Activated T-helper 2 cell treated with anti-CD3 and anti-CD28 coated beads, Interferon-gamma antibody, Interleukin-2, Interleukin-4, amounts not matched to agents 10 μg/mL and 5 μg/mL and 100 μg/mL, durations not matched to agents 14 hours and 24 hours and 36 hours (primary cell): Measurements from ENCODE around the gene SH3BP5. TPM values are rescaled to one million over a fixed set of nuclear protein-coding genes. Genes with fewer than 3 reads are reported as not detected.

Experiments used
- DNase-seq: peaks from one replicate; pipeline ENCODE4 v3.0.0; 2021; ENCODE audit warnings: low spot score
- H3K27ac Mint-ChIP-seq: one replicate; pipeline ENCODE4 v1.8.0; 2021; ENCODE audit warnings: mixed read lengths
- H3K27me3 Mint-ChIP-seq: one replicate; pipeline ENCODE4 v1.8.0; 2021; ENCODE audit warnings: low read depth, mixed read lengths
- H3K36me3 Mint-ChIP-seq: one replicate; pipeline ENCODE4 v1.8.0; 2021; ENCODE audit warnings: low read depth, mixed read lengths
- H3K4me1 Mint-ChIP-seq: one replicate; pipeline ENCODE4 v1.8.0; 2021; ENCODE audit warnings: low read depth, mixed read lengths
- H3K4me3 Mint-ChIP-seq: one replicate; pipeline ENCODE4 v1.8.0; 2021; ENCODE audit warnings: low read depth, mild to moderate bottlenecking, moderate library complexity, mixed read lengths
- H3K9me3 Mint-ChIP-seq: one replicate; pipeline ENCODE4 v1.8.0; 2021; ENCODE audit warnings: mixed read lengths
- intact Hi-C: fragments of 100-400 bp; cut with micrococcal nuclease; formaldehyde crosslinking; loops from one replicate; pipeline ENCODE4 v1.15.1; 2023
- total RNA-seq: library from RNA; stranded (reverse); gene quantifications from 2 replicates; pipeline ENCODE4 v1.2.3, GENCODE V29; 2022

SH3BP5 gene
- total RNA-seq, 1 donor from 2014 or later = 15.0 TPM

DNA sequence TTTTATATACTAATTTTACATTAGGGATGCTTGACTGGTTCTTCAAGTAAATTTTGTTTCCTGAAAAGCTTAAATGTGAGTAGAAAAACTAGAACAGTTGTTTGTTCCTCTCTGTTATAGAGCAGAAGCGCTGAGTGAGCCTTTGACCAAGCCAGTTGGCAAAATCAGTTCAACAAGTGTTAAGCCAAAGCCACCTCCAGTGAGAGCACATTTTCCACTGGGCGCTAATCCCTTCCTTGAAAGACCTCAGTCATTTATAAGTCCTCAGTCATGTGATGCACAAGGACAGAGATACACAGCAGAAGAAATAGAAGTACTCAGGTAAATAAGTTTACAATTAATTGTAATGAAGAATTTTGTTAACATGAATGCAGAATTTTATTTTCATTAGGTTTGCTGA is 111.7 kb downstream of the SH3BP5 start:
- DNase-seq = no peak
- no peaks in the 10 kb centered on the region for H3K27me3 Mint-ChIP-seq
- no peak overlapping the region for H3K27ac Mint-ChIP-seq
- H3K4me3 Mint-ChIP-seq = no peak overlapping the region
- H3K9me3 Mint-ChIP-seq = no peaks in the 10 kb centered on the region
- H3K4me1 Mint-ChIP-seq = peaks cover 2% of the 10 kb centered on the region
- H3K36me3 Mint-ChIP-seq = peaks cover 62% of the 10 kb centered on the region
- intact Hi-C loops = no loop called here

GRCh38 chr3:15220056-15220455 is 112.3 kb downstream of the SH3BP5 start:
- H3K27me3 Mint-ChIP-seq = no peaks in the 10 kb centered on the region
- no peak overlapping the region for H3K4me3 Mint-ChIP-seq
- H3K9me3 Mint-ChIP-seq = no peaks in the 10 kb centered on the region
- no peak overlapping the region for H3K27ac Mint-ChIP-seq
- intact Hi-C loops = no loop called here
- H3K4me1 Mint-ChIP-seq = peaks cover 2% of the 10 kb centered on the region
- H3K36me3 Mint-ChIP-seq = peaks cover 67% of the 10 kb centered on the region
- no peak for DNase-seq

DNA sequence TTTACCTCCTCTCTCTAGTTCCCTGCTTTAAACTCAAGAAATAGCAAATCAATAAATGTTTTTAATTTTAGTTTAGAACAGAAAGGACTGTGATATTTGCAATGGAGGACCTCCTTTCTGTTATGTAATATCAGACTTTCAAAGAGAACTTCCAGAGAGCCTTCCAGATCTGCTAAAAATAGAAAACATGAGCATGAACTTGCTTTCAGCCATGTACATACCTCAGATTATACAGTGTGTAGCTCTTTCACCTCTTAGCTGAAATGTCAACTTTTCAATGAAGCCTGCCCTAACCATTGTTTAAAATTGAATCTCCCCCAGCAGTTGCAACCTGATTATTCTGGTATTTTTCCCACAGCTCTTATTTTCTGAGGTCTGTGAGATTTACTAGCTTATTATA is 113.7 kb downstream of the SH3BP5 start:
- Mint-ChIP-seq H3K4me1 (peaks cover 2% of the 10 kb centered on the region), H3K4me3 (no peak overlapping the region), H3K36me3 (peaks cover 71% of the 10 kb centered on the region), H3K27ac (no peak overlapping the region), H3K27me3 (no peaks in the 10 kb centered on the region), H3K9me3 (no peaks in the 10 kb centered on the region)
- no peak for DNase-seq
- intact Hi-C loops = no loop called here

GRCh38 chr3:15217841-15218267 is 114.5 kb downstream of the SH3BP5 start:
- H3K4me3 Mint-ChIP-seq = no peak overlapping the region
- no peaks in the 10 kb centered on the region for H3K4me1 Mint-ChIP-seq
- no peak overlapping the region for H3K27ac Mint-ChIP-seq
- no peak for DNase-seq
- H3K9me3 Mint-ChIP-seq = no peaks in the 10 kb centered on the region
- no peaks in the 10 kb centered on the region for H3K27me3 Mint-ChIP-seq
- peaks cover 70% of the 10 kb centered on the region for H3K36me3 Mint-ChIP-seq
- intact Hi-C loops = no loop called here

GRCh38 chr3:15217011-15217671 is 115.2 kb downstream of the SH3BP5 start:
- no peak for DNase-seq
- intact Hi-C loops = no loop called here
- Mint-ChIP-seq H3K4me3 (no peak overlapping the region), H3K4me1 (no peaks in the 10 kb centered on the region), H3K36me3 (peaks cover 68% of the 10 kb centered on the region), H3K27ac (no peak overlapping the region), H3K9me3 (no peaks in the 10 kb centered on the region), H3K27me3 (no peaks in the 10 kb centered on the region)

GRCh38 chr3:15216501-15216900 is 115.9 kb downstream of the SH3BP5 start:
- H3K36me3 Mint-ChIP-seq = peaks cover 70% of the 10 kb centered on the region
- H3K4me3 Mint-ChIP-seq = no peak overlapping the region
- no peaks in the 10 kb centered on the region for H3K27me3 Mint-ChIP-seq
- intact Hi-C loops = no loop called here
- no peaks in the 10 kb centered on the region for H3K9me3 Mint-ChIP-seq
- H3K27ac Mint-ChIP-seq = no peak overlapping the region
- H3K4me1 Mint-ChIP-seq = no peaks in the 10 kb centered on the region
- no peak for DNase-seq

GRCh38 chr3:15215996-15216395 is 116.4 kb downstream of the SH3BP5 start:
- no peaks in the 10 kb centered on the region for H3K27me3 Mint-ChIP-seq
- no peak overlapping the region for H3K27ac Mint-ChIP-seq
- H3K4me1 Mint-ChIP-seq = no peaks in the 10 kb centered on the region
- H3K36me3 Mint-ChIP-seq = peaks cover 70% of the 10 kb centered on the region
- H3K4me3 Mint-ChIP-seq = no peak overlapping the region
- intact Hi-C loops = no loop called here
- DNase-seq = no peak
- no peaks in the 10 kb centered on the region for H3K9me3 Mint-ChIP-seq

DNA sequence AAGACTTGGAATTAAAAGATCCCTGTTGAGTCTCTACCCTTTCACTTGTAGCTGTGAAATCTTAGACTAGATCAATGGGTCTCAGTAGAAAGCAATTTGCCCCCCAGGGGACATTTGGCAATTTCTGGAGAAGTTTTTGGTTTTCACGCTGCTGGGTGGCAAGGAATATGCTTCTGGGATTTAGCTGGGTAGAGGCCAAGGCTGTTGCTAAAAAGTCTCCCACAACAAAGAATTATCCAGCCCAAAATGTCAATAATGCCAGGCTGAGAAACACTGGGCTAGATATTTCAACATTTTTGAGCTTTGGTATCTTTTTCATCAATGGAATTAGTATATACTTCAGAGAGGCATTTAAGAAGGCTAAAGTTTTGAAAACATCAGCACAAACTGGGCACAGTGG is 117.6 kb downstream of the SH3BP5 start:
- Mint-ChIP-seq H3K36me3 (peaks cover 67% of the 10 kb centered on the region), H3K4me1 (peaks cover 5% of the 10 kb centered on the region), H3K4me3 (no peak overlapping the region), H3K9me3 (no peaks in the 10 kb centered on the region), H3K27me3 (no peaks in the 10 kb centered on the region), H3K27ac (no peak overlapping the region)
- intact Hi-C loops = no loop called here
- DNase-seq = no peak

DNA sequence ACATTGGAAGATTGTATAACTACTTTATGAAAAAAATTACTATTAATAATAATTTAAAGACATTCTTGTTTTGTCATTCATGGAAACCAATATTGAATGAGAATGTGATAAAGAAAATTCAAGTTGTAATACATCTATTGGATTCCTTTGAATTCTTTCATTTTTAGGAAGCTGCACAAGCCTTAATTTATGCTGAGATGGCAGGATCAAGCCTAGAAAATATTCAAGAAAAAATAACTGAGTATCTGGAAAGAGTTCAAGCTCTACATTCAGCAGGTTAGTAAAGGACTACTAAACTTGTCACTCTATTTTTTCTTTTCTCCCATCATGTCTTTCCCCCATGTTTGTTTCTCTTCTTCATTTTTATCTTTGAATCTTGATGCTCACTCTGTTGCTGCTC is 120.4 kb downstream of the SH3BP5 start:
- peak overlapping the region; percentile 3 for H3K27ac Mint-ChIP-seq
- DNase-seq = no peak
- no peaks in the 10 kb centered on the region for H3K27me3 Mint-ChIP-seq
- no peak overlapping the region for H3K4me3 Mint-ChIP-seq
- no peaks in the 10 kb centered on the region for H3K9me3 Mint-ChIP-seq
- peaks cover 53% of the 10 kb centered on the region for H3K36me3 Mint-ChIP-seq
- peaks cover 19% of the 10 kb centered on the region for H3K4me1 Mint-ChIP-seq
- intact Hi-C loops = no loop called here

GRCh38 chr3:15207836-15208504 is 124.4 kb downstream of the SH3BP5 start:
- Mint-ChIP-seq H3K36me3 (peaks cover 28% of the 10 kb centered on the region), H3K27me3 (no peaks in the 10 kb centered on the region), H3K27ac (peak overlapping the region; percentile 55), H3K4me3 (peak overlapping the region; percentile 96), H3K4me1 (peaks cover 29% of the 10 kb centered on the region), H3K9me3 (no peaks in the 10 kb centered on the region)
- intact Hi-C loops = loop anchor here (2.0 to 10.0 kb wide), 7 partner anchors 39 to 1037 kb away; partner anchors contain the start of genes CCDC174, NR2C2 and RBSN
- no peak for DNase-seq

DNA sequence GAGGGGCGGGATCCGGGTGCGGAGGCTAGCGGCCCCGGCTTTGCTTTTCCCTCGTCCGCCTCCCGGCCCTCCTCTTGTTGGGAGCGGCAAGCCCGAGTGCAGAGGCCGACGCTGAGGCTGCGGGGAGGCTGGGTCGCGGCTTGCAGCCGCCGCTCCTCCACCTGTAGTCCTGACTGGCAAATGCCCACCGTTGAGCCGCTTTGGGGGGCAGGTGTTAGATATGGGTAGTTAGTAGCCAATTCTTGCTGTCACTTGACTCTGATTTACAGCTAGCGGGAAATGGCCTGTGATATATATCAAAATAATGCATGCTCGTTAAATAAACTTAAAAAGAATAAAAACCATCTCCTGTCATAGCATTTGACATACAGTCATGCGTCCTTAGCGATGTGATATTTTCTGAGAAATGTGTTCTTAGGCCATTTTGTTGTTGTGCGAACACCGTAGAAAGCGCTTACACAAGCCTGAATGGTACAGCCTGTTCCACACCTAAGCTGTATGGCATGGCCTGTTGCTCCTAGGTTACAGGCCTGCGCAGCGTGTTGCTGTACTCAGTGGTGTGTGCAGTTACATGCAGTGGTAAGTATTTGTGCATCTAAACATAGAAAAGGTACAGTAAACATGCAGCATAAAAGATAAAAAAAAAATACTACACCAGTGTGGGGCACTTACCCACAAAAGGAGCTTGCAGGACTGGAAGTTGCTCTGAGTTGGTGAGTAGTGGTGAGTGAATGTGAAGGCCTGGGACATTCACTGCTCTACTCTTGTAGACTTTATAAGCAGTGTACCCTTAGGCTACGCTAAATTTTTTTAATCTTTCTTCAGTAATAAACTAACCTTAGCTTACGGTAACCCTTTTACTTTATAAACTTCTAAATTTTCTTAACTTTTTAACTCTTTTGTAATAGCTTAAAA is 125.5 kb downstream of the SH3BP5 start:
- DNase-seq = peak; percentile 21
- H3K9me3 Mint-ChIP-seq = no peaks in the 10 kb centered on the region
- intact Hi-C loops = loop anchor here (1.0 to 10.0 kb wide), 8 partner anchors 40 to 1038 kb away; partner anchors contain the start of genes CCDC174, MRPS25, NR2C2 and RBSN
- H3K27ac Mint-ChIP-seq = peak overlapping the region; percentile 92
- peaks cover 31% of the 10 kb centered on the region for H3K4me1 Mint-ChIP-seq
- peak overlapping the region; percentile 96 for H3K4me3 Mint-ChIP-seq
- H3K36me3 Mint-ChIP-seq = peaks cover 21% of the 10 kb centered on the region
- no peaks in the 10 kb centered on the region for H3K27me3 Mint-ChIP-seq

- Mint-ChIP-seq H3K36me3 (peaks cover 21% of the 10 kb centered on the region), H3K27me3 (no peaks in the 10 kb centered on the region), H3K4me1 (peaks cover 31% of the 10 kb centered on the region), H3K9me3 (no peaks in the 10 kb centered on the region), H3K4me3 (peak within 1 kb of the TSS; percentile 96), H3K27ac (peak within 1 kb of the TSS; percentile 92)
- intact Hi-C loops = loop anchor here (1.0 to 10.0 kb wide), 9 partner anchors 41 to 1039 kb away; partner anchors contain the start of genes CCDC174, MRPS25, NR2C2 and RBSN
- DNase-seq = peak; percentile 93
Measured at GRCh38 chr3:15205934-15206661, 126.3 kb downstream of the SH3BP5 start, which contains the start of gene CAPN7. Gene CAPN7, plus strand, starts transcription at chr3:15206246. Its CDS starts 250 bp downstream, at chr3:15206496.
